Omental fat pad (tissue), 4 donors: ENCODE measurements around the gene ATXN10. TPM values are rescaled to one million over a fixed set of nuclear protein-coding genes. Genes with fewer than 3 reads are reported as not detected.

Experiments used
- ATAC-seq: fragments of 150-250 bp; one replicate; pipeline ENCODE4 v1.9.1; 2016; ENCODE audit warnings: mild to moderate bottlenecking, moderate library complexity; ENCODE audit not compliant: low FRiP score
- DNase-seq: peaks from one replicate; pipeline ENCODE4 v3.0.0-alpha.2; 2019; ENCODE audit warnings: low spot score
- CTCF ChIP-seq, 3 donors: fragments of 450-650 bp; IDR thresholded peaks; one replicate each; pipeline ENCODE4 v1.5.1; 2016 to 2017; ENCODE audit warnings: antibody characterized with exemption in 3 of 3, mild to moderate bottlenecking in 3 of 3, moderate library complexity in 2 of 3
- total RNA-seq, 4 donors: library from RNA; depleted of rRNA; stranded (reverse); fragments of >200 nt; gene quantifications; one replicate each; pipeline ENCODE4 v1.1.0, GENCODE V29; 2016

The ATXN10 gene
- total RNA-seq, 4 donors from 2014 or later: 80.9 to 127 (median 103) TPM

GRCh38 chr22:45832180-45832579 lies 160.5 kb downstream of the ATXN10 start:
- TF ChIP-seq CTCF (IDR thresholded peaks at IDR 0.05): no peak
- ATAC-seq (no peak), DNase-seq (no peak)

- ATAC-seq (no peak), DNase-seq (no peak)
- no peak for TF ChIP-seq CTCF (IDR thresholded peaks at IDR 0.05)
Measured at GRCh38 chr22:45832959-45833580, 161.4 kb downstream of the ATXN10 start.

GRCh38 chr22:45833613-45834012 lies 162.0 kb downstream of the ATXN10 start:
- DNase-seq (no peak), ATAC-seq (no peak)
- TF ChIP-seq CTCF (IDR thresholded peaks at IDR 0.05): no peak

GRCh38 chr22:45834241-45834640 lies 162.6 kb downstream of the ATXN10 start:
- no peak for ATAC-seq
- no peak for TF ChIP-seq CTCF (IDR thresholded peaks at IDR 0.05)
- DNase-seq: no peak

GRCh38 chr22:45834795-45835194 lies 163.2 kb downstream of the ATXN10 start:
- DNase-seq (no peak), ATAC-seq (no peak)
- TF ChIP-seq CTCF (IDR thresholded peaks at IDR 0.05): no peak

- ATAC-seq (no peak), DNase-seq (no peak)
- no peak for TF ChIP-seq CTCF (IDR thresholded peaks at IDR 0.05)
Measured at GRCh38 chr22:45836418-45837169, 165.0 kb downstream of the ATXN10 start.

GRCh38 chr22:45837508-45837907 lies 165.9 kb downstream of the ATXN10 start:
- TF ChIP-seq CTCF (IDR thresholded peaks at IDR 0.05): no peak
- no peak for ATAC-seq
- DNase-seq: no peak
